ENCODE results near the gene CPB2. TPM values are rescaled to one million over a fixed set of nuclear protein-coding genes. Genes with fewer than 3 reads are reported as not detected.

CPB2 gene
- total and polyA plus RNA-seq, 8 donors: 0.17 to 18.4 (median 0.35) TPM

- ATAC-seq (no peak), DNase-seq (no peak)
- Histone ChIP-seq H3K4me3 (no peak overlapping the region), H3K27me3 (no peaks in the 10 kb centered on the region), H3K27ac (no peak overlapping the region), H3K9me3 (no peaks in the 10 kb centered on the region), H3K36me3 (peaks cover 0 to 12% of the 10 kb centered on the region in 2 donors), H3K4me1 (peaks cover 0 to 4% of the 10 kb centered on the region in 2 donors)
- TF ChIP-seq CTCF (IDR thresholded peaks at IDR 0.05): no peak
- intact Hi-C loops (cut with DNase I): no loop called here
Measured at GRCh38 chr13:46045424-46045823, 59.4 kb downstream of the CPB2 start.

- no peak overlapping the region for H3K27ac ChIP-seq
- H3K9me3 ChIP-seq: no peaks in the 10 kb centered on the region
- H3K4me1 ChIP-seq: no peaks in the 10 kb centered on the region
- H3K27me3 ChIP-seq: no peaks in the 10 kb centered on the region
- ATAC-seq: no peak
- intact Hi-C loops (cut with DNase I): no loop called here
- H3K4me3 ChIP-seq: no peak overlapping the region
- no peak for TF ChIP-seq CTCF (IDR thresholded peaks at IDR 0.05)
- DNase-seq: no peak
- peaks cover 0 to 15% of the 10 kb centered on the region in 2 donors for H3K36me3 ChIP-seq
Measured at GRCh38 chr13:46043647-46044046, 61.2 kb downstream of the CPB2 start.

DNA sequence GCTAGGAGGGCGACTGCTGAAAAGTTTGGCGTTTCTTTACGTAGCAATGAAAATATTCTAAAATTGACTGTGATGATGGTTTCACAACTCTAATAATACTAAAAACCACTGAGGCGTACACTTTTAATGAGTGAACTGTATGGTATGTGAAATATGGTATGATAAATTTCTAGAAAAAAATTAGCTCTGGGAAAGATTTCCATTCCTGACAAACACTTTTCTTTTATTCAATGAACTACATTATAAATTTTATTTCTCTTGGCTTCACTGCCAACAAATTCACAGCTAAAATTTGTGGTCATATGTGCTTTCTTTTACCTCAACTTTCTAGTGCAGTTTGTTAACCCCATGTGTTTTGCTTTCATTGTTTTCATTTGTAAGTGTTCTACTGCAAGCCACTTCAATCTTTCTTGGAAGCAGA, 63.4 kb downstream of the CPB2 start:
- no peak for TF ChIP-seq CTCF (IDR thresholded peaks at IDR 0.05)
- intact Hi-C loops (cut with DNase I): no loop called here
- DNase-seq (no peak), ATAC-seq (no peak)
- H3K27me3 ChIP-seq: no peaks in the 10 kb centered on the region
- H3K4me1 ChIP-seq: no peaks in the 10 kb centered on the region
- no peak overlapping the region for H3K4me3 ChIP-seq
- no peak overlapping the region for H3K27ac ChIP-seq
- H3K9me3 ChIP-seq: no peaks in the 10 kb centered on the region
- peaks cover 0 to 24% of the 10 kb centered on the region in 2 donors for H3K36me3 ChIP-seq

DNA sequence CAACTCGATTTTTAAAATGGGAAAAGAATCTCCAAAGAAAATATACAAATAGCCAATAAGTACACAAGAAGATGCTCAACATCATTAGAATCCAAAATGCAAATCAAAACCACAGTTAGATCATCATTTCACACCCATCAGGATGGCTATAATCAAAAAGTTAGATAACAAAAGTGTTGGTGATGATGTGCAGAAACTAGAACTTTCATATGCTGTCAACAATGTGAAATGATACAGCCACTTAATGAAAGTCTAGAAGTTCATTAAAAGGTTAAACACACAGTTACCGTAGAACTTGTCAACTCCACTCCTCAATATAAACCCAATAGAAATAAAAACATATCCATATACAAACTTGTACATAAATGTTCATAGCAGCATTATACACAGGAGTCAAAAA, 64.1 kb downstream of the CPB2 start:
- H3K27me3 ChIP-seq: no peaks in the 10 kb centered on the region

More for the DNA sequence above, 64.1 kb downstream of the CPB2 start:
- Histone ChIP-seq H3K4me3 (no peak overlapping the region), H3K27ac (no peak overlapping the region), H3K36me3 (peaks cover 0 to 30% of the 10 kb centered on the region in 2 donors), H3K9me3 (no peaks in the 10 kb centered on the region), H3K4me1 (no peaks in the 10 kb centered on the region)
- intact Hi-C loops (cut with DNase I): no loop called here
- ATAC-seq: no peak
- DNase-seq: no peak
- TF ChIP-seq CTCF (IDR thresholded peaks at IDR 0.05): no peak

Data from left lung (tissue), 10 donors.